ENCODE measurements around the gene FHIT. TPM values are rescaled to one million over a fixed set of nuclear protein-coding genes. Genes with fewer than 3 reads are reported as not detected.
"Not testable (repeated sequence)": the region's sequence is repeated elsewhere in the genome, so short reads cannot be mapped to it uniquely, and the experiment has no call there.

The FHIT gene
- total RNA-seq, 1 donor from 2014 or later: 23.8 TPM

- no peak overlapping the region for H3K27ac Mint-ChIP-seq
- intact Hi-C loops (cut with micrococcal nuclease): no loop called here
- no peaks in the 10 kb centered on the region for H3K27me3 Mint-ChIP-seq
- no peaks in the 10 kb centered on the region for H3K4me1 Mint-ChIP-seq
- H3K4me3 Mint-ChIP-seq: no peak overlapping the region
- no peaks in the 10 kb centered on the region for H3K36me3 Mint-ChIP-seq (ENCODE audit: low read depth)
- DNase-seq: no peak
- H3K9me3 Mint-ChIP-seq: peaks cover 3% of the 10 kb centered on the region
Measured at GRCh38 chr3:60728006-60728405, 523.2 kb downstream of the FHIT start.

- Mint-ChIP-seq H3K4me1 (no peaks in the 10 kb centered on the region), H3K9me3 (peaks cover 7% of the 10 kb centered on the region), H3K4me3 (no peak overlapping the region), H3K27ac (no peak overlapping the region), H3K27me3 (no peaks in the 10 kb centered on the region), H3K36me3 (ENCODE audit: low read depth) (no peaks in the 10 kb centered on the region)
- intact Hi-C loops (cut with micrococcal nuclease): no loop called here
- no peak for DNase-seq
Measured at GRCh38 chr3:60720736-60721135, 530.5 kb downstream of the FHIT start.

GRCh38 chr3:60716573-60716972 is 534.7 kb downstream of the FHIT start:
- no peak overlapping the region for H3K4me3 Mint-ChIP-seq
- no peak overlapping the region for H3K27ac Mint-ChIP-seq
- no peaks in the 10 kb centered on the region for H3K27me3 Mint-ChIP-seq
- intact Hi-C loops (cut with micrococcal nuclease): no loop called here
- no peak for DNase-seq
- peaks cover 7% of the 10 kb centered on the region for H3K9me3 Mint-ChIP-seq
- H3K4me1 Mint-ChIP-seq: no peaks in the 10 kb centered on the region
- H3K36me3 Mint-ChIP-seq (ENCODE audit: low read depth): no peaks in the 10 kb centered on the region

GRCh38 chr3:60708191-60708975 is 542.9 kb downstream of the FHIT start:
- DNase-seq: no peak
- intact Hi-C loops (cut with micrococcal nuclease): no loop called here
- Mint-ChIP-seq H3K27ac (no peak overlapping the region), H3K36me3 (ENCODE audit: low read depth) (no peaks in the 10 kb centered on the region), H3K4me1 (no peaks in the 10 kb centered on the region), H3K4me3 (no peak overlapping the region), H3K27me3 (no peaks in the 10 kb centered on the region), H3K9me3 (no peaks in the 10 kb centered on the region)

- intact Hi-C loops (cut with micrococcal nuclease): no loop called here
- no peak for DNase-seq
- no peak overlapping the region for H3K4me3 Mint-ChIP-seq
- no peak overlapping the region for H3K27ac Mint-ChIP-seq
- no peaks in the 10 kb centered on the region for H3K36me3 Mint-ChIP-seq (ENCODE audit: low read depth)
- H3K4me1 Mint-ChIP-seq: no peaks in the 10 kb centered on the region
- no peaks in the 10 kb centered on the region for H3K9me3 Mint-ChIP-seq
- no peaks in the 10 kb centered on the region for H3K27me3 Mint-ChIP-seq
Measured at GRCh38 chr3:60707452-60708020, 543.7 kb downstream of the FHIT start.

- DNase-seq: no peak
- no peaks in the 10 kb centered on the region for H3K4me1 Mint-ChIP-seq
- no peaks in the 10 kb centered on the region for H3K27me3 Mint-ChIP-seq
- H3K36me3 Mint-ChIP-seq (ENCODE audit: low read depth): no peaks in the 10 kb centered on the region
- no peaks in the 10 kb centered on the region for H3K9me3 Mint-ChIP-seq
- no peak overlapping the region for H3K4me3 Mint-ChIP-seq
- intact Hi-C loops (cut with micrococcal nuclease): no loop called here
- no peak overlapping the region for H3K27ac Mint-ChIP-seq
Measured at GRCh38 chr3:60703956-60704736, 547.1 kb downstream of the FHIT start.

- no peak for DNase-seq
- intact Hi-C loops (cut with micrococcal nuclease): no loop called here
- H3K4me3 Mint-ChIP-seq: no peak overlapping the region
- H3K9me3 Mint-ChIP-seq: no peaks in the 10 kb centered on the region
- no peaks in the 10 kb centered on the region for H3K27me3 Mint-ChIP-seq
- no peaks in the 10 kb centered on the region for H3K36me3 Mint-ChIP-seq (ENCODE audit: low read depth)
- H3K4me1 Mint-ChIP-seq: no peaks in the 10 kb centered on the region
- H3K27ac Mint-ChIP-seq: no peak overlapping the region
Measured at GRCh38 chr3:60703008-60703407, 548.2 kb downstream of the FHIT start.

GRCh38 chr3:60698117-60698516 is 553.1 kb downstream of the FHIT start:
- intact Hi-C loops (cut with micrococcal nuclease): no loop called here

GRCh38 chr3:60697132-60697531 is 554.1 kb downstream of the FHIT start:
- DNase-seq: no peak
- intact Hi-C loops (cut with micrococcal nuclease): no loop called here
- no peaks in the 10 kb centered on the region for H3K27me3 Mint-ChIP-seq
- no peak overlapping the region for H3K4me3 Mint-ChIP-seq
- H3K9me3 Mint-ChIP-seq: no peaks in the 10 kb centered on the region
- no peaks in the 10 kb centered on the region for H3K36me3 Mint-ChIP-seq (ENCODE audit: low read depth)
- no peaks in the 10 kb centered on the region for H3K4me1 Mint-ChIP-seq
- H3K27ac Mint-ChIP-seq: no peak overlapping the region

More at GRCh38 chr3:60698117-60698516, 553.1 kb downstream of the FHIT start:
- no peaks in the 10 kb centered on the region for H3K9me3 Mint-ChIP-seq
- H3K27ac Mint-ChIP-seq: no peak overlapping the region
- no peak overlapping the region for H3K4me3 Mint-ChIP-seq
- no peaks in the 10 kb centered on the region for H3K36me3 Mint-ChIP-seq (ENCODE audit: low read depth)
- no peaks in the 10 kb centered on the region for H3K4me1 Mint-ChIP-seq
- H3K27me3 Mint-ChIP-seq: no peaks in the 10 kb centered on the region
- DNase-seq: no peak

- Mint-ChIP-seq H3K27me3 (no peaks in the 10 kb centered on the region), H3K27ac (no peak overlapping the region), H3K9me3 (peaks cover 2% of the 10 kb centered on the region), H3K4me3 (no peak overlapping the region), H3K4me1 (no peaks in the 10 kb centered on the region), H3K36me3 (ENCODE audit: low read depth) (no peaks in the 10 kb centered on the region)
- intact Hi-C loops (cut with micrococcal nuclease): no loop called here
- DNase-seq: no peak
Measured at GRCh38 chr3:60696428-60697125, 554.7 kb downstream of the FHIT start.

GRCh38 chr3:60675424-60675823 is 575.8 kb downstream of the FHIT start:
- Mint-ChIP-seq H3K4me3 (no peak overlapping the region), H3K27me3 (no peaks in the 10 kb centered on the region), H3K36me3 (ENCODE audit: low read depth) (no peaks in the 10 kb centered on the region), H3K27ac (no peak overlapping the region), H3K4me1 (peaks cover 2% of the 10 kb centered on the region), H3K9me3 (peaks cover 21% of the 10 kb centered on the region)
- intact Hi-C loops (cut with micrococcal nuclease): no loop called here
- DNase-seq: no peak

GRCh38 chr3:60674870-60675269 is 576.4 kb downstream of the FHIT start:
- intact Hi-C loops (cut with micrococcal nuclease): no loop called here
- H3K27me3 Mint-ChIP-seq: no peaks in the 10 kb centered on the region
- no peak overlapping the region for H3K4me3 Mint-ChIP-seq
- peaks cover 2% of the 10 kb centered on the region for H3K4me1 Mint-ChIP-seq
- no peak overlapping the region for H3K27ac Mint-ChIP-seq
- no peaks in the 10 kb centered on the region for H3K36me3 Mint-ChIP-seq (ENCODE audit: low read depth)
- no peak for DNase-seq
- H3K9me3 Mint-ChIP-seq: peaks cover 21% of the 10 kb centered on the region

- H3K36me3 Mint-ChIP-seq (ENCODE audit: low read depth): no peaks in the 10 kb centered on the region
- DNase-seq: no peak
- peaks cover 21% of the 10 kb centered on the region for H3K9me3 Mint-ChIP-seq
- H3K27ac Mint-ChIP-seq: no peak overlapping the region
- intact Hi-C loops (cut with micrococcal nuclease): no loop called here
- peaks cover 2% of the 10 kb centered on the region for H3K4me1 Mint-ChIP-seq
- H3K27me3 Mint-ChIP-seq: no peaks in the 10 kb centered on the region
- no peak overlapping the region for H3K4me3 Mint-ChIP-seq
Measured at GRCh38 chr3:60673123-60673522, 578.1 kb downstream of the FHIT start.

GRCh38 chr3:60672337-60672736 is 578.9 kb downstream of the FHIT start:
- H3K9me3 Mint-ChIP-seq: peaks cover 16% of the 10 kb centered on the region
- H3K27me3 Mint-ChIP-seq; H3K36me3 Mint-ChIP-seq (ENCODE audit: low read depth); intact Hi-C loops (cut with micrococcal nuclease); H3K4me1 Mint-ChIP-seq; H3K27ac Mint-ChIP-seq; DNase-seq; H3K4me3 Mint-ChIP-seq: not testable (repeated sequence)
